Hematopoietic multipotent progenitor cell treated with erythropoietin and hydrocortisone succinate and interleukin-3 and kit ligand, for 15 days (in vitro differentiated cells): Measurements from ENCODE around the gene USP36.
"Not testable (repeated sequence)": the region's sequence is repeated elsewhere in the genome, so short reads cannot be mapped to it uniquely, and the experiment has no call there.

Experiments used
- DNase-seq: peaks from one replicate; pipeline ENCODE4 v3.0.0-alpha.2; 2015; ENCODE audit warnings: low spot score

The USP36 gene

DNA sequence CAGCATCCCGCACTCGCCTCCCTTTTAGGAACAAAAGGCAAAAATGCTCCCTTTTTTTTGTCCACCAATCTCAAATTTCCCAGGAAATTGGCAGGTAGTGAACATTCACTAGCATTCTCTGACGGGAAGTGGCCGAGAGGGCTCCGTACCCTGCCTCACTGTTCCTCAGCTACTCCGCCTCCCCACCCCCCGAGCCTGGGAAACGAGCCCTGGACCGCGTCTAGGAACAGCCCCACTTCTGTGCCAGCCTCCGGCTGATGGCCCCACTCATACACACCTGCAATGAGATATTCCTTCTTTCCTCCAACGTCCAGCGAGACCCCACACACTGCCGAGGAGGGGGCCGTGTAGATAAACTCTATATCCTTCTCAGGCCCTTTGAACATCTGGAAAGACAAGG lies 30.0 kb upstream of the USP36 start:
- DNase-seq, result no peak

DNA sequence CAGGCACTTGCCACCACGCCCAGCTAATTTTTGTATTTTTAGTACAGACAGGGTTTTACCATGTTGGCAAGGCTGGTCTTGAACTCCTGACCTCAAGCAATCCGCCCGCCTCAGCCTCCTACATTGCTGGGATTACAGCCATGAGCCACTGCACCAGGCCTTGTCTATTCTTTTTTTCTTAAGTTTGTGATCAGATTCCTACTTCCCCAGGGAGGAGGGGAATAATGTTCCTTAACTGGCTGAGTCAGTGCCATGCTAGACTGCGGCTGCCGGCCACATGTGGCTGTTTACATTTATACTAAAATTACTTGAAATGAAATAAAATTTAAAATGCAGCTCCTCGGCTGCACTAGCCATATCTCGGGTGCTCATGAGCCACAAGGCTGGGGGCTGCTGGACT lies 27.8 kb upstream of the USP36 start:
- DNase-seq, result no peak

DNA sequence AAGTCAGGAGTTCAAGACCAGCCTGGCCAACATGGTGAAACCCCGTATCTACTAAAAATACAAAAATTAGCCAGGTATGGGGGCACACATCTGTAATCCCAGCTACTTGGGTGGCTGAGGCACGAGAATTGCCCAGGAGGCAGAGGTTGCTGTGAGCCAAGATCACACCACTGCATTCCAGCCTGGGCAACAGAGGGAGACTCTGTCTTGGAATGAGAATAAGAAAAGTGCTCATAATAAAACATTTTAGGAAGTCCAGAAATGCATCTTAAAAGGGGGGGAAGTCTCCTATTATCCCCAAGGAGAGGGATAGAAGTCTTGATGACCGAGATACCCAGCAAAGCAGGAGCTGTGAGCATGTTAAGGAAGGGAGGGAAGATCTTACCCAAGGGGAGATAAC lies 26.4 kb upstream of the USP36 start:
- not testable (repeated sequence) for DNase-seq

DNA sequence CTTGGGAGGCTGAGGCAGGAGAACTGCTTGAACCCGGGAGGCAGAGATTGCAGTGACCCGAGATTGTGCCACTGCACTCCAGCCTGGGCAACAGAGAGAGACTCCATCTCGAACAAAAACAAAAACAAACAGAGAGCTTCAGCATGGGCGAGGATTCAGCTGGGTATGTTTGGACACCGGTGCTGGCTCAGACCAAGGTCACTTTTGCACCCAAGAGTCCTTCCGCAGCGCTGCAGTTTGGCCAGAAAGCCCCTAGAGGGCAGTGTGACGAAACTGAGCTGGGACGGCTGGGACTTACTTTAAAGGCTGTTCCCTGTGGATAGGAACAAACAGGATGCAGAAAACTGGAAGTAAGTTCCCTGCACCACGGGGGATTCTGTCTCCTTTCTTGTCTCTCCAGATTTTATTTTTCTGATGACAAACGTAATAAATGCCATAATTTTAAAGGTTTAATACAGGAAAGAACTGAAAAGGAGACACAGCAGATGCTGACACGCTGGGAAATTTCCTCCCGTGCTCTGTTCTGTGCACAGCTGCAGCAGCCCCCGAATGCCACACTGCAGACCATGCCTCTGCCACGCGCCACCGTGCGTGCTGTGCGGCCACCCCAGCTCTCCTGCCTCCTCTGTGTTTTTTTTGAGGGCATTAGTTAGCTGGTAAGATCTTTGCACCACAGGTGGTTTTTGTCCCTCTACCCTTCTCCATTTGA lies 25.2 kb upstream of the USP36 start:
- peak; percentile 62 for DNase-seq

DNA sequence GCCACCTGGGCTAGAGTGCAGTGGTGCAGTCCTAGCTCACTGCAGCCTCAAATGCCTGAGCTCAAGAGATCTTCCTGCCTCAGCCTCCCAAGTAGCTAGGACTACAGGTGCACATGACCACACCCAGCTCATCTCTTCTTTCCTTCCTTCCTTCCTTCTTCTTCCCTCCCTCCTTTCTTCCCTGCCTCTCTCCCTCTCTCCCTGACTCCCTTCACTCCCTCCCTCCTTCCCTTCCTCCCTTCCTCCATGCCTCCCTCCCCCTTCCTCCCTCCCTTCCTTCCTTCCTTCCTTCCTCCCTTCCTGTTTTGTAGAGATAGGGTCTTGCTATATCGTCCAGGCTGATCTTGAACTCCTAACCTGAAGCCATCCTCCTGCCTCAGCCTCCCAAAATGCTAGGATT lies 23.5 kb upstream of the USP36 start:
- DNase-seq, result no peak

DNA sequence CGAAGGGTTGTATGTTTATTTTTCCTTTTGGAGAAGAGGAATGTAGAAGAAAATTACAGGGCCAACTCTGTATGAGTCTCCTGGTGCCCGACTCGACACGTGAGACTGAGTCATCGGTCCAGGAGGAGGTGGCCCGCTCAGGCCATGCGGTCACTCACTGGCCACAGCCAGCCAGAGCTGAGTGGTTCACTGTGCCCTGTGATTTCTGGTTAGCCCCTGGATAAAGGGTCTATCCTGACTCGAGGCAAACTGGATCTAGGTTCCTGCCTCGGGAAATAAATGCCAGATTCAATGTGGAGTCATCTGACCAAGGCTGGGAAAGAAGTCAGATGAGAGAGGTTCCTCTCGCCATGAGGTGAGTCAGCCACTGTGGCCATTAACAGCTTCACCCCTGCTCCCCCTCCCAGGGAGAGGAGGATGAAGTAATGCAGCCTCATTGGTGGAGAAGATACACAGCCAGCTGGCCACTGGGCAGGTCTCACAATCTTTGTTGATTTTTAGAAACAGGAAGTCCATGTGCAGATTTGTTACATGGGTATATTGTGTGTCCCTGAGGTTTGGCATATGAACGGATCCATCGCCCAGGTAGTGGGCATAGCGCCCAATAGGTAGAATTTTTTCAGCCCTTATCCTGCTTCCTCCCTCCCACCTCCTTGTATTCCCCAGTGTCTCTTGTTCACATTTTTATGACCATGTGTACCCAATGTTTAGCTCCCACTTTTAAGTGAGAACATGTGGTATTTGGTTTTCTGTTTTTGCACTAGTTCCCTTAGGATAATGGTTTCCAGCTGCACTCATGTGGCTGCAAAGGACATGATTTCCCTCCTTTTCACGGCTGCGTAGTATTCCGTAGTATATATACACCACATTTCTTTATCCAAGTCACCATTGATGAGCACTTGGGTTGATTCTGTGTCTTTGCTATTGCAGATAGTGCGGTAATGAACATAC lies 21.7 kb upstream of the USP36 start:
- no peak for DNase-seq

DNA sequence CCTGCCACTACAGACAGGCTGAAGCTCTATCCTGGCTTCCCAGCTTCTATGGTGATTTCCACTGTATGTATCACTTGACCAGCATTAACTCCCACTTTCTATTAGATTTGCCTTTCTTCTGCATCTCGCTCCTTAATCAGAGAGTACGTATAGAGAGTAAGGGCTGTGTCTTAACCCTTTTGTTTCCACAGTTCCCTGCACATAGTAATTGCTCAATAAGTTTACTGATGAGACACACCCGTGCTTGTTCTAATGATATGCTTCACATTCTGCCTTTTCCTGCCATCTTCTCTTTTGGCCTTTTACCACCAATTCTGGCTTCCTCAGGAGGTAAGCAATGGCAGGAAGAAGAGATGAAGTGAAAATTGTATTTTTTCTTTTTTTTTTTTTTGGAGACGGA lies 20.6 kb upstream of the USP36 start:
- no peak for DNase-seq

DNA sequence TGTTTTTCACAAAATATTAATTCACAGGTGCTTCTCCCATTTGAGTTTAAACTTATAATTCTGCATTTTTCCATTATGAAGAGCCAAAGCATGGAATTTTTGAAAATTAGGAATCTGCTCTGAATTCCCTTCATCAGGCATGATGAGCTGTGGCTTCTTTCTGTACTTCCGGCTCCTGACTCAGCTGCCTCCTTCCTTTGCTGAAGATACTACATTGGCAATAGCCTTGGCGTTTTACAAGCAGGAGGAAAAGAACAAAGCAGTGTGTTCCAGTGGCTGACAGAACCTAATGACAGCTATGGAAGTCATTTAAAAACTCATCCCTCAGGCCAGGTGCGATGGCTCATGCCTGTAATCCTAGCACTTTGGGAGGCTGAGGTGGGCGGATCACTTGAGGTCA lies 18.4 kb upstream of the USP36 start:
- DNase-seq, result no peak

DNA sequence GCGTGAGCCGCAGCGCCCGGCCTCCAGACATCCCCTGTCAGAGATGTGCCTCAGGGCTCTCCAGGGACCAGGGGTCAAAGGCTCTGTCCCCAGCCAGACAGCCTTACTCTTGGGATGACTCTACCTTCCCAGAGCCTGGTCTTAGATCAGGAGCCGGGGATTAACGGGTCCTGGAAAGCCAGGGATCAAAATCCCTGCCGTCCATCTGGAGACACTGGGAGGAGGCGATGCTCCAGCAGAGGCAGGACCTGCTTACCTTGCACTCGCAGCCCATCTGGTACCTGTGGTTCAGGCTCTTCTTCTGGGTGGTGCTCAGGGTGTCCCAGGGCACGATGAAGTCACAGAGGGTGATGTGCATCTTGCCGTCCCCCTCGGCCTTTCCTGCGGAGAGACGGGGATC lies 16.7 kb upstream of the USP36 start:
- no peak for DNase-seq

DNA sequence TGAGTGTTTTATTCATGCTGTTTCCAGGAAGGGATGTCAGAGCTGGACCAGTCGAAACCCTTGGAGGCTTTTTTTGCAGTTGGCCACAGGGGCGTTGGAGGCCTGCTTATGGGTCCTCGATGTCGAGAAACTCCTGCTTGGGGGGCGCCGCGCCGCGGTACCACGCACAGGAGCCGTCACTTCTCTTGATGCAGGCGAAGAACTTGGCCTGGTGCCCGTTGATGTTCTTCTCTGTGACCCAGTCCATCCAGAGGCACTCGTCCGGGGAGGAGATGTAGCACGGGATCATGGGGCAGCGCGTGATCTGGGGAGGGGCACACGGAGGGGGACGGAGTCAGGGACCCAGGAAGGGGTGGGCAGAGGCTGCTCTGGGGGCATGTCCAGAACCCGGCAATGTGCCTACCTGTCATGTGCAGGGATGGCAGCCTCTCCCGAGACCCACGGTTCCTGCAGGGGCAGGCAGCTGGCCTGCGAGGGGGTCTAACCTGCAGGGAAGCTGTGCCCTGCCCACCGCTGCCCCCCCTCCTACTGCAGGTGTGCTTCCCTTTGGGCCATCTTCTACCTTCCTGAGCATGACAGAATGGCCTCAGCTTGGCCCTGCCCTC lies 15.0 kb upstream of the USP36 start:
- no peak for DNase-seq

DNA sequence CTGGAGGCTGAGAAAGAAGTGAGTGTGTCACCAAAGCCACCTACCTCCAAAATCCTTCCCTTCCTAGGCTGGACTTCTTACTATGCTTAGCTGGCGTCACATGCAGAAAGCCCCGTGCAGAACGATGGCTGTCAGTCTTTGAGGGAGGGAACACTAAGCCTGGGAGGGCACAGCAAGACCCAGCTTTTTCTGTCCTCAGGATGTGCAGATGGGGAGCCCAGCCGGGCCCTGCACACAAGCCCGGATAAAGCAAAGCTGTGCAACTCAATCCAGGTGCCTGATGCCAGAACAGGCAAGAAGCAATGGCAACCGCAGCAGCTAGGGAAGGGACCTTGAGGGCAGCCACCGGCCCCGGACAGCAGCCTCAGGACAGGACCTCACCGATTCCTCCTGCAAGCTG lies 13.9 kb upstream of the USP36 start:
- DNase-seq, result no peak

DNA sequence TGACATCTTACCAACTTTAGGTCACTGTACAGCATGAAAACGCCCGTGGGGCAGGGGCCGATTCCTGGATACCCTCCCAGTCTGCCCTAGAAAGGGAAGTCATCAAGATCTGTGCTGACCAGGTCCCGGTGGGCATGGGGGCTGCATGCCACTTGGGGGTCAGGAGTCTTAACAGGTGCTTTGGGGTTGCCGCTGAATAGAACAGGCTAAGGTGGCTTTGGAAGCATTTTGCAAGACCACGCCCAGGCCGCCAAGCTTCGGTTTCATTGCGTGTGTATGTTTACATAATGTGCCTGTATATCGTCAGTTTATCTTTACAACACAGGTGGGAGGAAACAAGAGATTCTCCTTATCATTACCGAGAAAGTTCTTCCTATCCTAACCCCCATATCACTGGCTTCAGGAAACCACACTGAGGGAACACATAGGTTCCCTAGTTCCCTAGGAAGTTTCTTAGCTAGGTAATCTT lies 13.3 kb upstream of the USP36 start:
- no peak for DNase-seq

DNA sequence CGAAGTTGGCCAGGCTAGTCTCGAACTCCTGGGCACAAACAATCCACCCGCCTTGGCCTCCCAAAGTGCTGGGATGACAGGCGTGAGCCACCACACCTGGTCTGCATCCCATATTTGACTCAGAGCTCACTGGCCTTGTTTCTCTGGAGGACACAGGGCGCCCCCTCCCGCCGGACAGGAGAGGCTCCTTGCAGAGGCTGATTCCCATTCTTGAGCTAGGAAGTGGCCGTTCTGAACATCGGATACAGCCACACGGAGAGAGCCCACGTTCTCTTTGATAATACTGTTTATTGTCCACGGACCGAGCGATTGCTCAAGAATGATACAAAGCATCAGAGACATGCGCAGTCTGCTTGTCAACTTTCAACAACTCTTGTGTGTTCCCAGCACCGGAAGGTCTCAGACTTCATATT lies 12.1 kb upstream of the USP36 start:
- no peak for DNase-seq

DNA sequence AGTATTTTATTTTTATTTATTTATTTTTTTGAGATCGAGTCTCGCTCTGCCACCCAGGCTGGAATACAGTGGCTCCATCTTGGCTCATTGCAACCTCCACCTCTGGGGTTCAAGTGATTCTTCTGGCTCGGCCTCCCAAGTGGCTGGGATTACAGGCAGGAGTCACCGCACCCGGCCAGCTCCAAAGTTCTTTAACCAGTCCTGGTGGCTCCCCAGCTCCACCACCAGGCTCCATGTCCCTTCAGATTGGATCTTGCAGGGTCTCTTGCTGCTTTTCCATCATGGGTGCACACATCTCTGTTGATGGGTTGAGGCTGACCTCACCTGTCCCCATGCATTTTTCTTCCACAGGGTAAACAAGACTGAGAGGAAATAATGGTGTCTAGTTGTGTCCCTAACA lies 8.4 kb upstream of the USP36 start:
- DNase-seq, result no peak

DNA sequence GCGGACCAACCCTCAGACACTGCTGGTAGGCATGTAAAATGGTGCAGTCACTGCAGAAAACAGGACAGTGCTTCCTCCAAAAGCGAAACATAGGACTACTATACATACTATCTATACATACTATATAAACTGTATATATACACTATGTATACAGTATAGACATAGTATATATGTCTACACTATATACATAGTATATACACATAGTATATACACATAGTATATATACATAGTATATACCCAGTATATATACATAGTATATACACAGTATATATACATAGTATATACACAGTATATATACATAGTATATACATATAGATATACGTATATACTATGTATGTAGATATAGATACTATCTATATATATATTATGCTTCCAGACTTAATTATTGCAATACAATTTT lies 6.4 kb upstream of the USP36 start:
- no peak for DNase-seq

DNA sequence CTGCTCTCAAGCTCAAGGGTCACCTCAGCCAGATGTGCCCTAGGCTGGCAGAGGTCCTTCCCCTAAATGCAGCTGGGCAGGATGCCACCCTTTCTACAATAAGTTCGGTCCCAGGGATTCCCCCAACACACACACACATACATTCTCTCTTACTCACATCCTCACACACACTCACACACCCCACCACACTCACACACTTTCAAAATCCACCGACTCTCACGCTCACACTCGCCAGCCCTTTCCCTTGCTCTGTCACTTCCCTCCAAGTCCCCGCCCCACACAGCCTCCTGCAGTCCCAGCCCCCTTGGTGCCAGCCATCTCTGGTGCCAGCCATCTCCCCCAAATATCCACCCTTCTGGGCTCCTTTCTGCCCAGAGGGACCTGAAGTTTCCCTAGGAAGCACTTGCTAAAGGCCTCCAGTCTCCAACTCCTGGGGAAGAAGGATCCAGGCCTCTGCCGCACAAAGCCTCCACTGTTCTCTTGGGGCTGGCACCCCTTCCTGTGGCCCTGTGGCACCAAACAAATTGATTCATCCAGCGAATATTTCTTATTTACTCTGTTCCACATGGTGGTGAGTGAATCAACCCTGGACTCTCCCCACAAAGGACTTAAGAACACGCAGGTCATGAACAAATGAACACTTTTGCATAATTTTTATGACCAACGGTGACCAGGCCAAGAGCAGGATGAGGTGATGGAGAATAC lies 3.8 kb upstream of the USP36 start:
- DNase-seq, result no peak

DNA sequence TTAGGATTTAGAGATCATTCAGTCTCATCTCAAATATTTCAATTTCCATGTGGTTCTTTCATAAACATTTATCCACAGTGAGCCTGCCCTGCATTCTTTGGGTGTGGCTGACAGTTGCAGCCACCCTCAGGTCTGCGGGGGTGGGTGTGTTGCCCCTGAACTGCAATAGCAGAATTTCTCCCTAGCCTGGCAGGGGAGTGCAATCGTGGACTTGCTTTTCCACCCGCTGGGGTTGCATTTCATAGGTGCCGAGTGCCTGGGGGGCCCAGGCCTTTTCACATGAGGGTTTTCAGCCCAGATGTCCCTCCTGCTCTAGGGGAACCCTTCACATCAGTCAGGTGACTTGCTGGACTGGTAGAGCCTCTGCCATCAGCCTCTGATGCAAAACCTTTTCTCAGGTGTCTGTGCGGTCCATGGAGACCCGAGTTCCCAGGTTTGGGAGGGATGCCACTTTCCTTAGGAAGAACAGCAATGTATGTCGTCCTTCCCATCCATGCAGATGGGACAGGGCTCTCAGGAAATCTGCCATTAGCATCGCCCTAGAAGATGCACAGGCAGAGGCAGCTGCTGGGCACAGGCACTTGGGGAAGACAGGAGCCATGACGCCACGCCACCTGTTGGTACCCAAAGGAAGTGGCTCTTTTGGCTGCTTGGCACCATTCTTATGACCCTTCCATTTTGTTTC lies 2.4 kb upstream of the USP36 start:
- DNase-seq, result peak; percentile 68

DNA sequence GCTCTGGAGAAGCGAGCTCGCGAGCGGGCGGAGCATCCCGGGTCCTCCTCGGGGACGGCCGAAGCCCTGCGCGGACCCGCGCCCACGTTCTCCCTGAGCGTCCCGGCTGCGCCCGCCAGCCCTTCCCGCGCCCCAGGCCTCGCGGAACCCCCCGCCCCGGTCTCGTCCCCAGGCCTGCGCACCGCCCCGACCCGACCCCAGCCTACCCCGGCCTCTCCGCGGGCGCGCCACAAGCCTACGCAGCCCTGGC lies 159 bp downstream of the USP36 start:
- DNase-seq, result no peak

DNA sequence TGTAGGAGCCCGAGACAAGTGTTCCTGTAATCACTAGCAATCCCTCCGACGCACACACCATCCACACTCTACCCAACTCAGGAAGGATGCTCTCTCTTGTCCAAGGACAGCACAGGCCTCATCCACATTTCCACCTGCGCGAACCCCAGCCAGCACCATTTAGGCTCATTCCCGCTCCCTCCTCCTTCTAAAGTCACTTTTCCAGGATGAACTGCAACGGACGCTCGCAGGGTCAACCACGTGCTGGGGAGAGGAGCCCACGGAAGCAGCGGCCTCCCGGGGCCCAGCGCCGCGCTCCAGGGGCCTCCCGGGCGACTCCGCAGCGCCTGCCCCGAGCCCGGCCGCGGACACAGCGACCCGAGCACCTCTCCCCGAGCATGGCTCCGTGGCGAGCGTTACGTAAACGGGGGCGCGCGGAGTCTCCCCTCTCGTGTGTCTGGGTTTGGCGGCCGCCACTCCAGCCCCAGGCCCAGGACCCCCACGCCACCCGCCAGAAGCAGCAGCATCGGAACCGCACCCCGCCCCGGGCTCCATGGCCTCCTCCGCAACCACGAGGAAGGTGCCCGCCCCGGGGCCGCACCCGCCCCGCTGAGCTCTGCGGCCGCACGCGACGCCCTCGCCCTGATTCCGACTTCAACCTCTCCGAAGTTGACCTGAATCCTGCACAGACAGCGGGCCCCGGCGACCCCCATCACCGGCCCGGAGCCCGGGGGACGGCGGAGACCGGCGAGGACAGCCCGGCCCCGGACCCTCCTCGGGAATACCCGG lies 668 bp downstream of the USP36 start:
- DNase-seq, result peak; percentile 51

DNA sequence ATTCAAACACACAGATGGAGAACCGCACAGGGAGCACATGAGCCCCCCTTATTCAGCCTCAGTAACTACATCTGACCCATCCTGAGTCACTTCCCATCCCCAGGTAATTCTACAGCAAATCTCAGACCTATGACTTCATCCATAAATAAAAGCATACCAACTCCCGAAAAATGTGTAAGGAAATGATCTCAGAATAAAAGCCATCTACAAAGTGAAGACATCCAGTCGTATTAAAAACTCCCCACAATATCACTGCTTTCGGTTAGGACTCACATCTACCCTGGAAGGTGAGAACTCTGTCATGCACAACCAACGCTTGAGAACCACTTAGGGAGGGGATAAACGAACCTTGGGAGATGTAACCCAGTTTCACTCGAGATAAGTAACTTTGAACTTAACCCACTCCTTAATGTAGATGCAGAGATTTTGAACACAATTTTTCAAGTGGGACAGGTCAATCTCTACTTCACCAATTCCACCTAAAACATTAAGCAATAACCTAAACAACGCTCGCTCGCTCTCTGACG lies 1.3 kb downstream of the USP36 start:
- no peak for DNase-seq

DNA sequence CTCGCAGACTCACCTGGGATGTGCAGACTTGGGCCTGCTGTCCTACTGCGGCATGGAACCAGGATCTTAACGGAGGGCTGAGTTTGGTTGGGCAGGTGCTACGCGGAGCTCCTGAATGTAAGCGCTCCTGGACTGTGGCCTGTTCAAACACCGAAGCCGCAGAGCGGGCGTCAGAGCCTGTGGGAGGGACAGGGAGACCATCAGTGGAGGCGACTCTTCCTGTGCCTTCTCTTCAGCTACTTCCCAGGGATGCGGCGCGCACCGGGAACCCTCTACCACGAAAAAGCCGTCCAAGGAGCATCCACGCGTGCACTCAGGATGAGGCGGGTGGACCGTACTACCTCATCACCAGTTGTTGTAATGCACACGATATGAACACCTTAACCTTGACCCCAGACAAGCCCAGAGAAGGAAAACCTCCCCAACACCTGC lies 2.0 kb downstream of the USP36 start:
- DNase-seq, result no peak
